K562 (cell line): ENCODE results near the gene ZG16B. TPM values are rescaled to one million over a fixed set of nuclear protein-coding genes. Genes with fewer than 3 reads are reported as not detected.

Experiments used
- ATAC-seq: fragments of 200-7000 bp; cut with Tn5 transposase; 3 replicates; pipeline ENCODE4 v1.9.1; 2020; ENCODE audit warnings: moderate library complexity
- BruUV-seq: library from RNA; stranded (reverse); fragments of 400-500 nt; replicated peaks from 2 replicates; lab custom pipeline; 2021; lab: Mats Ljungman, UMichigan
- CTCF ChIA-PET: fragments of 300-600 bp; formaldehyde crosslinking; extraction: SDS; loops from one replicate; lab custom pipeline; 2021; ENCODE audit warnings: low intra/inter-chr PET ratio; lab: Yijun Ruan, JAX
- POLR2A ChIA-PET: fragments of 300-600, 350-650 bp; sonication (Branson Sonifier 250); formaldehyde crosslinking; extraction: SDS; loops from one replicate; lab custom pipeline; 2021; ENCODE audit warnings: antibody characterized with exemption, inconsistent platforms; lab: Yijun Ruan, JAX
- DNase-seq, 4 experiments: peaks; one replicate each; pipeline versions ENCODE4 v3.0.0 to v3.0.0-alpha.2; 2011 to 2018; ENCODE audit warnings: low spot score in 3 of 4, mixed read lengths in 3 of 4; ENCODE audit errors: extremely low read depth in 1 of 4
- FAIRE-seq: peaks from 2 replicates; lab custom pipeline; 2011; peaks lifted over from hg19 to GRCh38; lab: Jason Lieb, UNC
- H2AFZ ChIP-seq: 2 replicates; pipeline ENCODE4 v1.6.0; 2011; ENCODE audit warnings: low read depth, low read length, control low read depth, inconsistent platforms
- H3K27ac ChIP-seq: fragments of 200-600 bp; 3 replicates; pipeline ENCODE4 v1.8.0; 2011; ENCODE audit warnings: low read depth, mild to moderate bottlenecking, control low read depth, inconsistent platforms, low read length, moderate library complexity, mixed read lengths; ENCODE audit errors: extremely low read depth
- H3K27me3 ChIP-seq, 2 experiments: fragments of 300-600 bp in 1 of 2; 2 replicates in 1 of 2; 3 replicates in 1 of 2; pipeline versions ENCODE4 v1.6.0 to v1.8.0; 2011; ENCODE audit warnings: inconsistent platforms in 2 of 2, low read length in 2 of 2, mild to moderate bottlenecking in 1 of 2, mixed read lengths in 1 of 2, moderate library complexity in 1 of 2; ENCODE audit not compliant: control insufficient read depth in 2 of 2, insufficient read depth in 2 of 2
- H3K36me3 ChIP-seq: fragments of 300-600 bp; 3 replicates; pipeline ENCODE4 v1.8.0; 2011; ENCODE audit warnings: mild to moderate bottlenecking, low read length, inconsistent platforms; ENCODE audit not compliant: control insufficient read depth, insufficient read depth
- H3K4me1 ChIP-seq, 2 experiments: fragments of 200-600 bp in 1 of 2; replicated peaks in 1 of 2; 2 replicates in 1 of 2; 3 replicates in 1 of 2; pipeline versions ENCODE4 v1.5.1 to v1.8.0; 2011; ENCODE audit warnings: inconsistent platforms in 2 of 2, low read length in 2 of 2, mild to moderate bottlenecking in 1 of 2, mixed read lengths in 1 of 2, moderate library complexity in 1 of 2; ENCODE audit not compliant: control insufficient read depth in 2 of 2, insufficient read depth in 2 of 2
- H3K4me2 ChIP-seq: 2 replicates; pipeline ENCODE4 v1.6.1; 2011; ENCODE audit warnings: low read length, control low read depth, inconsistent platforms, mixed read lengths; ENCODE audit not compliant: insufficient read depth
- H3K4me3 ChIP-seq: fragments of 200-600 bp; sonication (generic), shearing (Covaris generic); 2 replicates; pipeline ENCODE4 v1.5.1; 2016; ENCODE audit warnings: control low read depth, inconsistent platforms
- H3K79me2 ChIP-seq: fragments of 200-600 bp; 3 replicates; pipeline ENCODE4 v1.8.0; 2011; ENCODE audit warnings: low read length, inconsistent platforms; ENCODE audit not compliant: control insufficient read depth, insufficient read depth
- H3K9ac ChIP-seq, 2 experiments: 2 replicates each; pipeline versions ENCODE4 v1.6.0 to v1.6.1; 2011; ENCODE audit warnings: low read depth in 2 of 2, low read length in 2 of 2, control low read depth in 1 of 2, inconsistent platforms in 1 of 2, mild to moderate bottlenecking in 1 of 2, mixed read lengths in 1 of 2; ENCODE audit not compliant: insufficient read depth in 1 of 2
- H3K9me1 ChIP-seq: one replicate; pipeline ENCODE4 v1.6.0; 2011; ENCODE audit warnings: inconsistent platforms, mild to moderate bottlenecking, low read length, moderate library complexity; ENCODE audit not compliant: control insufficient read depth, insufficient read depth
- H3K9me3 ChIP-seq: replicated peaks from 2 replicates; pipeline ENCODE4 v1.5.1; 2011; ENCODE audit warnings: low read depth, low read length, inconsistent platforms; ENCODE audit not compliant: control insufficient read depth, insufficient read depth
- H4K20me1 ChIP-seq: replicated peaks from 2 replicates; pipeline ENCODE4 v1.6.1; 2011; ENCODE audit warnings: low read length, inconsistent platforms, mixed read lengths; ENCODE audit not compliant: control insufficient read depth, insufficient read depth
- RNF2 ChIP-seq: sonication (generic); IDR thresholded peaks from 2 replicates; pipeline ENCODE4 v1.6.1; 2016
- ZNF282 ChIP-seq: sonication (generic); formaldehyde crosslinking; IDR thresholded peaks from 2 replicates; pipeline ENCODE4 v1.8.1; 2023; ENCODE audit warnings: missing genetic modification reagents
- WGBS: fragments of 100-300 bp; shearing (Covaris generic); methylation state at CpG from one replicate; pipeline ENCODE4 v1.1.6; 2016; ENCODE audit warnings: low coverage, mixed read lengths; ENCODE audit not compliant: insufficient coverage; ENCODE audit errors: missing lambda C conversion rate; 5-methylcytosine and 5-hydroxymethylcytosine counted together
- in situ Hi-C: fragments of 300-500 bp; cut with MboI; formaldehyde crosslinking; loops from 4 replicates; pipeline ENCODE4 v1.15.0; 2018; ENCODE audit warnings: inconsistent platforms, mixed read lengths
- intact Hi-C: fragments of 100-400 bp; cut with micrococcal nuclease; formaldehyde crosslinking; loops from 2 replicates; pipeline ENCODE4 v1.14.2; 2022
- polyA plus RNA-seq, 8 experiments: library from polyadenylated mRNA; depleted of rRNA in 4 of 8; stranded (reverse) in 5 of 8; unstranded in 3 of 8; fragments of >200 nt; fragmentation: Nextera tagmentation in 2 of 8; fragmentation: Illumina TruSeq in 1 of 8; extraction: Ambion mirVana in 2 of 8; extraction: Trizol in 1 of 8; gene quantifications; 2 replicates each; pipeline versions ENCODE4 v1.2.1 to v1.2.3, GENCODE V29; 2011 to 2014; ENCODE audit warnings: inconsistent platforms in 1 of 8, missing spikeins in 1 of 8
- total RNA-seq, 7 experiments: library from RNA; depleted of rRNA in 6 of 7; stranded (reverse); fragments of >200 nt in 6 of 7; fragmentation: Illumina TruSeq in 2 of 7; extraction: Trizol in 2 of 7; gene quantifications; 2 replicates each; pipeline versions ENCODE4 v1.2.1 to v1.2.3, GENCODE V29; 2011 to 2021; ENCODE audit warnings: low replicate concordance in 1 of 7
- TF ChIP-seq, protein P1 (sequence below), 2 experiments: fragments of 450-650 bp; formaldehyde crosslinking in 1 of 2; IDR thresholded peaks; 2 replicates each; pipeline versions ENCODE4 v1.4.0 to v1.6.1; 2014 to 2020; ENCODE audit warnings: mild to moderate bottlenecking in 2 of 2, borderline replicate concordance in 1 of 2, low read depth in 1 of 2
- TF ChIP-seq, protein P2 (sequence below): sonication (generic); formaldehyde crosslinking; IDR thresholded peaks from 2 replicates; pipeline ENCODE4 v1.8.0; 2022; ENCODE audit warnings: mild to moderate bottlenecking, missing genetic modification reagents

The ZG16B gene
- total and polyA plus RNA-seq, 9 of the 15 experiments (the other 6 are each of a cell fraction or from before 2014, with no cell fraction given): 0.25 to 0.43 (median 0.34) TPM; not detected in 5

DNA sequence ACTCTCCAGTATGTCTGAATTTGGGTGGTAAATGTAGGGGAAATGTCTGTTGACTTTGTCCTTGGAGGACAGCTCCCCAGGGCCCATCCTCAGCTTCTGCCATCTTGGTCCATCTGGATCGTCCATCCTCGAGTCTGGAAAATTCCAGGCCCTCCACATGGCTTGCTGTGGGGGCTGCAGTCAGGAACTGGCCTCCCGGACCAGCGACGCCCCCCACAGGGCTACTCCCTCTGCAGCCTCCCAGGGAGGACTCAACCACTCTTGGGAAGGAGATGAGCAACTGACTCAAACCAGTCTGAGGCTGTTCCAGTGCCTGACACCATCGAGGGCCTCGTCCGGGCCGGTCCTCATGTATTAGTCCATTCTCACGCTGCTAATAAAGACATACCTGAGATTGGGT lies 5.5 kb upstream of the ZG16B start:
- no peaks in the 10 kb centered on the region for H3K79me2 ChIP-seq
- H3K27ac ChIP-seq: no peak overlapping the region
- POLR2A ChIA-PET: no interaction called here
- in situ Hi-C loops: no loop called here
- H3K9ac ChIP-seq: no peak overlapping the region
- H3K4me2 ChIP-seq: no peak overlapping the region
- DNase-seq (no peak), ATAC-seq (no peak), FAIRE-seq (no peak)
- H3K4me1 ChIP-seq: peaks cover 0 to 37% of the 10 kb centered on the region in 2 experiments; a peak in 2 of 5 replicates
- no peaks in the 10 kb centered on the region for H3K9me3 ChIP-seq
- WGBS: 31% methylated on average over 10 of the region's 10 CpGs
- intact Hi-C loops: no loop called here
- H3K4me3 ChIP-seq: no peak overlapping the region
- CTCF ChIA-PET: no interaction called here
- H3K9me1 ChIP-seq: no peaks in the 10 kb centered on the region
- no TSS peak for BruUV-seq
- H2AFZ ChIP-seq: no peak overlapping the region
- peaks cover 17% of the 10 kb centered on the region; the same call in 1 of the 3 replicates for H3K36me3 ChIP-seq
- TF ChIP-seq, protein P1, sequence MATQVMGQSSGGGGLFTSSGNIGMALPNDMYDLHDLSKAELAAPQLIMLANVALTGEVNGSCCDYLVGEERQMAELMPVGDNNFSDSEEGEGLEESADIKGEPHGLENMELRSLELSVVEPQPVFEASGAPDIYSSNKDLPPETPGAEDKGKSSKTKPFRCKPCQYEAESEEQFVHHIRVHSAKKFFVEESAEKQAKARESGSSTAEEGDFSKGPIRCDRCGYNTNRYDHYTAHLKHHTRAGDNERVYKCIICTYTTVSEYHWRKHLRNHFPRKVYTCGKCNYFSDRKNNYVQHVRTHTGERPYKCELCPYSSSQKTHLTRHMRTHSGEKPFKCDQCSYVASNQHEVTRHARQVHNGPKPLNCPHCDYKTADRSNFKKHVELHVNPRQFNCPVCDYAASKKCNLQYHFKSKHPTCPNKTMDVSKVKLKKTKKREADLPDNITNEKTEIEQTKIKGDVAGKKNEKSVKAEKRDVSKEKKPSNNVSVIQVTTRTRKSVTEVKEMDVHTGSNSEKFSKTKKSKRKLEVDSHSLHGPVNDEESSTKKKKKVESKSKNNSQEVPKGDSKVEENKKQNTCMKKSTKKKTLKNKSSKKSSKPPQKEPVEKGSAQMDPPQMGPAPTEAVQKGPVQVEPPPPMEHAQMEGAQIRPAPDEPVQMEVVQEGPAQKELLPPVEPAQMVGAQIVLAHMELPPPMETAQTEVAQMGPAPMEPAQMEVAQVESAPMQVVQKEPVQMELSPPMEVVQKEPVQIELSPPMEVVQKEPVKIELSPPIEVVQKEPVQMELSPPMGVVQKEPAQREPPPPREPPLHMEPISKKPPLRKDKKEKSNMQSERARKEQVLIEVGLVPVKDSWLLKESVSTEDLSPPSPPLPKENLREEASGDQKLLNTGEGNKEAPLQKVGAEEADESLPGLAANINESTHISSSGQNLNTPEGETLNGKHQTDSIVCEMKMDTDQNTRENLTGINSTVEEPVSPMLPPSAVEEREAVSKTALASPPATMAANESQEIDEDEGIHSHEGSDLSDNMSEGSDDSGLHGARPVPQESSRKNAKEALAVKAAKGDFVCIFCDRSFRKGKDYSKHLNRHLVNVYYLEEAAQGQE (IDR thresholded peaks at IDR 0.05; ENCODE audit: borderline replicate concordance): peak; percentile 43; the same call in 1 of the 2 replicates
- TF ChIP-seq, protein P1 (CRISPR knock-in tag; IDR thresholded peaks at IDR 0.05; ENCODE audit: low read depth): no peak
- TF ChIP-seq ZNF282 (CRISPR knock-in tag): no peak
- TF ChIP-seq, protein P2, sequence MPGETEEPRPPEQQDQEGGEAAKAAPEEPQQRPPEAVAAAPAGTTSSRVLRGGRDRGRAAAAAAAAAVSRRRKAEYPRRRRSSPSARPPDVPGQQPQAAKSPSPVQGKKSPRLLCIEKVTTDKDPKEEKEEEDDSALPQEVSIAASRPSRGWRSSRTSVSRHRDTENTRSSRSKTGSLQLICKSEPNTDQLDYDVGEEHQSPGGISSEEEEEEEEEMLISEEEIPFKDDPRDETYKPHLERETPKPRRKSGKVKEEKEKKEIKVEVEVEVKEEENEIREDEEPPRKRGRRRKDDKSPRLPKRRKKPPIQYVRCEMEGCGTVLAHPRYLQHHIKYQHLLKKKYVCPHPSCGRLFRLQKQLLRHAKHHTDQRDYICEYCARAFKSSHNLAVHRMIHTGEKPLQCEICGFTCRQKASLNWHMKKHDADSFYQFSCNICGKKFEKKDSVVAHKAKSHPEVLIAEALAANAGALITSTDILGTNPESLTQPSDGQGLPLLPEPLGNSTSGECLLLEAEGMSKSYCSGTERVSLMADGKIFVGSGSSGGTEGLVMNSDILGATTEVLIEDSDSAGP (CRISPR knock-in tag): no peak
- no peak for TF ChIP-seq RNF2
- H4K20me1 ChIP-seq: peaks cover 10% of the 10 kb centered on the region
- peaks cover 22 to 41% of the 10 kb centered on the region in 2 experiments for H3K27me3 ChIP-seq
